Nucleus accumbens (tissue), 56 donors: ENCODE data around the gene NOX4.
"Not testable (repeated sequence)": the region's sequence is repeated elsewhere in the genome, so short reads cannot be mapped to it uniquely, and the experiment has no call there.

Experiments
- DNase-seq, 56 donors: peaks; one replicate each; lab custom pipeline; 2025; lab: John Stamatoyannopoulos, UW

The NOX4 gene

GRCh38 chr11:89463266-89463780, 27.9 kb downstream of the NOX4 start:
- no peak for DNase-seq

- no peak for DNase-seq
These were observed 32.5 kb downstream of the NOX4 start for GRCh38 chr11:89458716-89459115.

- DNase-seq, result no peak
These were observed 34.0 kb downstream of the NOX4 start for GRCh38 chr11:89457190-89457589.

GRCh38 chr11:89456681-89457080, 34.5 kb downstream of the NOX4 start:
- no peak for DNase-seq

GRCh38 chr11:89452780-89453179, 38.4 kb downstream of the NOX4 start:
- DNase-seq, result no peak

- DNase-seq, result no peak
These were observed 43.3 kb downstream of the NOX4 start for GRCh38 chr11:89447845-89448244.

GRCh38 chr11:89443361-89444322, 47.5 kb downstream of the NOX4 start:
- no peak for DNase-seq

- no peak for DNase-seq
These were observed 48.4 kb downstream of the NOX4 start for GRCh38 chr11:89442801-89443200.

GRCh38 chr11:89441606-89442005, 49.6 kb downstream of the NOX4 start:
- DNase-seq, result no peak

- no peak for DNase-seq
These were observed 53.9 kb downstream of the NOX4 start for GRCh38 chr11:89437317-89437716.

GRCh38 chr11:89436071-89436470, 55.1 kb downstream of the NOX4 start:
- DNase-seq, result no peak

GRCh38 chr11:89433278-89433677, 57.9 kb downstream of the NOX4 start:
- DNase-seq, result no peak

GRCh38 chr11:89432182-89432581, 59.0 kb downstream of the NOX4 start:
- DNase-seq, result not testable (repeated sequence)

GRCh38 chr11:89426501-89426900, 64.7 kb downstream of the NOX4 start:
- not testable (repeated sequence) for DNase-seq

GRCh38 chr11:89421718-89422117, 69.5 kb downstream of the NOX4 start:
- DNase-seq, result no peak

- no peak for DNase-seq
These were observed 70.2 kb downstream of the NOX4 start for GRCh38 chr11:89420981-89421380.

GRCh38 chr11:89416961-89417360, 74.2 kb downstream of the NOX4 start:
- peak in 4 of 56 donors; percentile 5 to 24 (median 7) for DNase-seq

GRCh38 chr11:89411112-89411511, 80.1 kb downstream of the NOX4 start:
- not testable (repeated sequence) for DNase-seq

GRCh38 chr11:89410666-89411065, 80.5 kb downstream of the NOX4 start:
- DNase-seq, result not testable (repeated sequence)

- not testable (repeated sequence) for DNase-seq
These were observed 82.7 kb downstream of the NOX4 start for GRCh38 chr11:89408441-89408840.

GRCh38 chr11:89405629-89406028, 85.5 kb downstream of the NOX4 start:
- DNase-seq, result no peak

GRCh38 chr11:89391654-89392053, 99.5 kb downstream of the NOX4 start:
- DNase-seq, result not testable (repeated sequence)
